OCI-LY7 (cell line): ENCODE results near the gene PCDHAC2.

Source experiments
- EZH2phosphoT487 ChIP-seq: fragments of 200-600 bp; sonication (generic); IDR thresholded peaks from 2 replicates; pipeline ENCODE4 v1.6.1; 2018; ENCODE audit warnings: low read depth, borderline replicate concordance, mild to moderate bottlenecking, mixed run types, antibody characterized with exemption, low read length, moderate library complexity, mixed read lengths
- TF ChIP-seq, protein P1 (sequence below): fragments of 200-600 bp; sonication (generic); conservative IDR thresholded peaks from 2 replicates; pipeline ENCODE4 v1.5.1; 2014; ENCODE audit warnings: mild to moderate bottlenecking, antibody characterized with exemption, low read length, moderate library complexity, mixed read lengths

DNA sequence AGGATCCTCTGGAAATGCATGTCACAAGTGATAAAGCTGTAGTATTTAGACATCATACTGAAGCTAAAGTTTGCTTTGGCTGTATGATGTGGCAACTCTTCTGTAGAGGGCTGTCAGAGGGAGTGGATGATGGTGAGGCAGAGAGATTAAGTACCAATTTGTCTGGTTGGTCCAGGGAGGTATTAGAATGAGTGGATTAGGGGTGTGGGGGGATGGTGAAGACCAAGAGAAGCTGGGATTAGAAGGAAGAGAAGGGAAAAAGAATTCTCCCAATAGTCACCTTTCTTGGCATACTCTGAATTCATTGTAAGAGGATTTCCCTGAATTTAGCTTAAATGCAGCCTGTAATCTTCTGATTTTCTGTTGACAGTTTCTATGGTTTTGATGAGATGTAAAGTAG is 3.6 kb downstream of the PCDHAC2 start:
- TF ChIP-seq, protein P1, sequence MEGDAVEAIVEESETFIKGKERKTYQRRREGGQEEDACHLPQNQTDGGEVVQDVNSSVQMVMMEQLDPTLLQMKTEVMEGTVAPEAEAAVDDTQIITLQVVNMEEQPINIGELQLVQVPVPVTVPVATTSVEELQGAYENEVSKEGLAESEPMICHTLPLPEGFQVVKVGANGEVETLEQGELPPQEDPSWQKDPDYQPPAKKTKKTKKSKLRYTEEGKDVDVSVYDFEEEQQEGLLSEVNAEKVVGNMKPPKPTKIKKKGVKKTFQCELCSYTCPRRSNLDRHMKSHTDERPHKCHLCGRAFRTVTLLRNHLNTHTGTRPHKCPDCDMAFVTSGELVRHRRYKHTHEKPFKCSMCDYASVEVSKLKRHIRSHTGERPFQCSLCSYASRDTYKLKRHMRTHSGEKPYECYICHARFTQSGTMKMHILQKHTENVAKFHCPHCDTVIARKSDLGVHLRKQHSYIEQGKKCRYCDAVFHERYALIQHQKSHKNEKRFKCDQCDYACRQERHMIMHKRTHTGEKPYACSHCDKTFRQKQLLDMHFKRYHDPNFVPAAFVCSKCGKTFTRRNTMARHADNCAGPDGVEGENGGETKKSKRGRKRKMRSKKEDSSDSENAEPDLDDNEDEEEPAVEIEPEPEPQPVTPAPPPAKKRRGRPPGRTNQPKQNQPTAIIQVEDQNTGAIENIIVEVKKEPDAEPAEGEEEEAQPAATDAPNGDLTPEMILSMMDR, result no peak
- no peak for TF ChIP-seq EZH2phosphoT487
